Medulla oblongata (tissue), 1 donor: ENCODE measurements around the gene TMEM222.
A peak's percentile ranks its signal among the peaks of the same experiment; 100 is the strongest.
"Not testable (repeated sequence)": the region's sequence is repeated elsewhere in the genome, so short reads cannot be mapped to it uniquely, and the experiment has no call there.

Experiments used
- DNase-seq: peaks from one replicate; pipeline ENCODE4 v3.0.0-alpha.2; 2015; ENCODE audit errors: extremely low spot score

The TMEM222 gene, protein sequence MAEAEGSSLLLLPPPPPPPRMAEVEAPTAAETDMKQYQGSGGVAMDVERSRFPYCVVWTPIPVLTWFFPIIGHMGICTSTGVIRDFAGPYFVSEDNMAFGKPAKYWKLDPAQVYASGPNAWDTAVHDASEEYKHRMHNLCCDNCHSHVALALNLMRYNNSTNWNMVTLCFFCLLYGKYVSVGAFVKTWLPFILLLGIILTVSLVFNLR

DNA sequence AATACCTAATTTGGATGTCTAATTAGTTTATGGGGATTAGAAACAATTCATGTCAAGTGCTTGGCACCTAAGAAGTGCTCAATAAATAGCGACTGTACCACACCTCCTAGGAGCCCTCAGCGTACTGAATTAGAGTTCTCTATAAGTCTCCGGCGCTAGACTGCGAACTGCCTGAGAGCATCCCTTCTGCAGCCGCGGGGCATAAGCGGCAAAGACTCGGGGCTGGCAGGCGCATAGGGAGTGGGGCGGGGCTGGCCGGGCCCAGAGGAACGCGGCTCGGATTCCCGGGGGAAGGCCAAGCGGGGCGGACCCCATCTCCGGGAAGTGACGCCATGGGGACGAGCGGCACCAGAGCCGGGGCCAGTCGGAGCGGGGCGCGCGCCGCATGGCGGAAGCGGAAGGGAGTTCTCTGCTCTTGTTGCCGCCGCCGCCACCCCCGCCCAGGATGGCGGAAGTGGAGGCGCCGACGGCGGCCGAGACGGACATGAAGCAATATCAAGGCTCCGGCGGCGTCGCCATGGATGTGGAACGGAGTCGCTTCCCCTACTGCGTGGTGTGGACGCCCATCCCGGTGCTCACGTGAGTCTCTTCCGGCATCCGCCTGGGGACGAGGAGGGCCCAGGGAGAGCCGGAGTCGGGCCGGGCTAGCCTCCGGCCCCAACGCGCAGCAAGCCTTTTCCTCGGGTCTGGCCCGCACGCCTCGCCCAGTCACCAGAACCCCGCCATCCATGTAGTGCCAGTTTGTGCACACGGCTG is at the start of gene TMEM222:
Gene TMEM222, plus strand, starts transcription at position 351 of the 756 bp plus-strand sequence. Its CDS starts 35 bp downstream, at position 386.
- DNase-seq = peak; percentile 98

DNA sequence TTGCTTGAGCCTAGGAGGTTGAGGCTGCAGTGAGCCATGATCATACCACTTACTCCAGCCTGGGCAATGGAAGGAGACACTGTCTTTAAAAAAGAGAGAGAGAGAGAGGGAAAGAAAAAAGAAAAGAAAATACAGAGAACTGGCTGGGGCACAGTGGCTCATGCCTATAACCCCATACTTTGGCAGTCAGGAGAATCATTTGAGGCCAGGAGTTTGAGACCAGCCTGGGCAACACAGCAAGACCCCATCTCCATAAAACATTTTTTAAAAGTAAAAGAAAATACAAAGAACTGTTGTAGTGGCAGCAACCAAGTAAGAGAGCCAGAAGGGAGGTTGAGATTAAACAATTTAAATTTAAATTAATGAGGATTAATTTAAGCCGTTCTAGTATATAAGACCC is 47.8 kb upstream of the TMEM222 start:
- DNase-seq = no peak

DNA sequence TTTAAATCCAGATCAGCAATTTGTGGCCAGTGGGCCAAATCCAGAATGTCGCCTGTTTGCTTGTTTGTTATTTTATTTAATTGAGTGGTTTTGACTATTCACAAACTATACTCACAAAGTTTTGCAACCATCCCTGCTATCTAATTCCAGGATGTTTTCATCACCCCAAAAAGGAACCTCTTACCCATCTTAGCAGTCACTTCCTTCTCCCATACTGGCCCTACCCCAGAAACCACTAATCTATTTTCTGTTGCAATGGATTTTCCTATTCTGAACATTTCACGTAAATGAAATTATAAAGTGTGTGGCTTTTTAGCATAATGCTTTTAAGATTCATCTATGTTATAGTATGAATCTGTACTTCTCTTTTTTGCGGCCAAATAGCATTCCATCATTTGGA is 46.3 kb upstream of the TMEM222 start:
- DNase-seq = no peak

DNA sequence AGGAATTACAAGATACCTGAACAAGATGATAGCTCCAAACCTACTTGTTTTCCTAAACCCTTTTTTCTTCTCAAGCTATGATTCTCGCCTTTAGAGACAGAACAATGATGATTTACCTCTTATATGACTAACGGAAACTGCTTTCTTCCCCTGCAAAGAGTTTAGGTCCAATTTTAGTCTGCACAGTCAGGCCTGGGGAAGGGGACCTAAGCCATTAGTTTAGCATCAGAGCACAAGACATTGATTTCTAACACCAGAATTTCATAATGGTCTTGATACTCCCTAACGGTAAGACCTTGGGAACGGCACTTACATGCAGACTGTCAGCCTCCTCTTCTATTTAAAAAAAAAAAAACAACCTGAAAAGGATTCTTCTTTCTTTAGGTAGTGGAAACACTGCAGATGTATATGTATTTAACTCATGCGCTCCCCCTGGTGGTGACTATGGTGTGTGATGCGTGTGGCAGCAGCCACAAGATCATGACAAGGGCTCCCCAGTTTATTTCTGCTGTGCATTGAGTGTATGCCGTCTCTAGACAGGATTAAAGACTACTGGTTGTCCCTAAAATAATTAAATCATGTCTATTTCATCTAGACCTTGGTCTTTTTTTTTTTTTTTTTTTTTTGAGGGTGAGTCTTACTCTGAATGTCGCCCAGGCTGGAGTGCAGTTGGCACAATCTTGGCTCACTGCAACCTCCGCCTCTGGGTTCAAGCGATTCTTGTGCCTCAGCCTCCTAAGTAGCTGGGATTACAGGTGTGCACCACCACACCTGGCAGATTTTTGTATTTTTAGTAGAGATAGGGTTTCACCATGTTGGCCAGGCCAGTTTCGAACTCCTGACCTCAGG is 37.3 kb upstream of the TMEM222 start:
- peak; percentile 87 for DNase-seq

DNA sequence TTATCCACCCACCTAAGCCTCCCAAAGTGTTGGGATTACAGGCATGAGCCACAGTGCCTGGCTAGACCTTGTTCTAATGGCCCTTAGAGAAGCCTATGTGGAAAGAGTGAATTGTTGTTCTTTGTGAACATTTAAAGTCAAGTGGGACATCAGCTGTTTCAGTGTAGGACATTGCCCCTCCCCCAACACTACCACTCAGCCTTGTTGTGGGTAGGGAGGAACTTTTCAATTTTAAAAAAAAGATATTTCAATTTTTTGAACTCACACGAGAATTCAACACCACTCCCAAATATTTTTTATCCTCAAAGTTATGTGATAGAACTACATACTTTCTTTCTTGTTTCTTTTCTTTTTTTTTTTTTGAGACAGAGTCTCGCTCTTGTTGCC is 36.7 kb upstream of the TMEM222 start:
- no peak for DNase-seq

DNA sequence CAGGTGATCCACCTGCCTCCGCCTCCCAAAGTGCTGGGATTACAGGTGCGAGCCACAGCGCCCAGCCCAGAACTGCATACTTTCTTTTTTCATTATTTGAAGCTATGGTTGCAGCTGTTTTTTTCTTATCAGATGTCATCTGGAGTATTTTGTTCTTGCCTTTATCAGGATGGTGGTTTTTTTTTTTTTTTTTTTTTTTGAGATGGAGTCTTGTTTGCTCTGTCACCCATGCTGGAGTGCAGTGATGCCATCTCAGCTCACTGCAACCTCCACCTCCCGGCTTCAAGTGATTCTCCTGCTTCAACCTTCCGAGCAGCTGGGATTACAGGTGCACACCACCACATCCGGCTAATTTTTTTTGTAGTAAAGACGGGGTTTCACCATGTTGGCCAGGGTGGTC is 36.1 kb upstream of the TMEM222 start:
- not testable (repeated sequence) for DNase-seq

DNA sequence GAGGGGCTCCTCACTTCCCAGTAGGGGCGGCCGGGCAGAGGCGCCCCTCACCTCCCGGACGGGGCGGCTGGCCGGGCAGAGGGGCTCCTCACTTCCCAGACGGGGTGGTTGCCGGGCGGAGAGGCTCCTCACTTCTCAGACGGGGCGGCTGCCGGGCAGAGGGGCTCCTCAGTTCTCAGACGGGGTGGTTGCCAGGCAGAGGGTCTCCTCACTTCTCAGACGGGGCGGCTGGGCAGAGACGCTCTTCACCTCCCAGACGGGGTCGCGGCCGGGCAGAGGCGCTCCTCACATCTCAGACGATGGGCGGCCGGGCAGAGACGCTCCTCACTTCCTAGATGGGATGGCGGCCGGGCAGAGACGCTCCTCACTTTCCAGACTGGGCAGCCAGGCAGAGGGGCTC is 32.8 kb upstream of the TMEM222 start:
- DNase-seq = not testable (repeated sequence)

DNA sequence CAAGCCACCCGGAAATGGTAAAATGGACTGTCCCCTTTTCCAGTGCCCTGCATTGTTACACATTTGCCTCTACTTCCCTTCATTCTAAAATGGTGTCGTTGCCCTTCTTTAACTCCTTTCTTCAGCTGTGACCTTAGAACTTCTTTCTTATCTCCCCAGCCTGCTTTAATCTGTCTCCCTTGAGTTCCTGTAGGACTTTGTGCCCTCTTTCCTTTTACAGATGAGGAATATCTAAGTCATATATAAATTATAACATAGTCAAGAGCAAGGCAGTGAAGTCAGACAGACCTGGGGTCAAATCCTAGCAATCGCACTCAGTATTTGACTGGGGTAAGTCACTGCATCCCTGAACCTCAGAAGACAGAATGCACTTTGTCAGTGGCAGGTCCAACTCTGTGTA is 31.4 kb upstream of the TMEM222 start:
- no peak for DNase-seq

DNA sequence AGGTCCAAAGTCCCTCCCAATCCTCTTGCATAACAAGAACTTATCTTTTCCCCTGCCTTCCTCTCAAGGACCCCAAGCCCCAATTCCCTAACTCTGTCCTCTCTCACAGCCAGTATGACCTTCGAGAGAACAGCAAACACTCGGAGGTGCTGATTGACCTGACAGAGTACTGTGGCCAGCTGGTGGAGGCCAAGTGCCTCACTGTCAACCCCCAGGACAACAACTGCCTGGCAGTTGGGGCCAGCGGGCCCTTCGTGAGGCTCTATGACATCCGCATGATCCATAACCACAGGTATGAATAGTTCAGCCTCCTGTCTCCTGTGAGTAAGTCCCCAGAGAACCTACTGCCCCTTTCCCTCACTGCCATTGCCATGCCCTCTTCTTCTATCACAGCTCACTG is 29.9 kb upstream of the TMEM222 start:
- DNase-seq = no peak

DNA sequence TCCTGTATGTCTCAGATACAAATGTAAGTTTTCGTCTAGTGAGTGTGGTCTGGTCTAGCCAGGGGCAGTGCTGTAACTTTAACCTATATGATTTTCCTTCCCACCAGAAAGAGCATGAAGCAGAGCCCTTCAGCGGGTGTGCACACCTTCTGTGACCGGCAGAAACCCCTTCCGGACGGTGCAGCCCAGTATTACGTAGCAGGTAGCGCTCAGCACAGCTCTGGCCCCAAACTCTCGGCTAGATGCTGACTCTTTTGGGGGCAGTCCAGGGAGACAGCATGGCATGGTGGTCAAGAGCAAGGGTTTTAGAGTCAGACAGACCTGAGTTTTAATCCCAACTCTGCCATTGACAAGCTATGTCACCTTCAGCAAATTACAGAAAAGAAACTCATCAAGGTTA is 28.0 kb upstream of the TMEM222 start:
- DNase-seq = no peak

DNA sequence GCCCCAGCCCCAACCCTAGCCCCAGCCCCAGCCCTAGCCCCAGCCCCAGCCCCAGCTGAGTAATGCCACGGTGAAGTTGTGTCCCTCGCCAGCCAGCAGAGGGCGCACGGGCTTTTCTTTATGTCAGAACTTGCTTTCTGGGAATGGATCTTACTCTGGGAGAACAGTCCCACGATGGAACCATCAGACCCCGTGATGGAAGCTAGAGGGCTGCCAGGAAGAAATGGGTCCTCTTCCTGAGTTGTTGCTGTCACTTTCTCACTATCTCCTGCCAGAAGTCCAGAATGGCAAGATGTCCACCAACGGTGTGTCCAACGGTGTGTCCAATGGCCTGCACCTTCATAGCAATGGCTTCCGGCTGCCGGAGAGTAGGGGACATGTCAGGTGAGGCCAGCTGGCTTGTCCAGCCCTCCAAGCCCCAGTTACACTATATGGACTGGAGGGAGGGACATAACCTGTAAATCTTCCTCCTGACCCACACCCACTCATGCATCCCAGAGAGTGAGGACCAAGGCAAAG is 25.1 kb upstream of the TMEM222 start:
- DNase-seq = peak; percentile 74

DNA sequence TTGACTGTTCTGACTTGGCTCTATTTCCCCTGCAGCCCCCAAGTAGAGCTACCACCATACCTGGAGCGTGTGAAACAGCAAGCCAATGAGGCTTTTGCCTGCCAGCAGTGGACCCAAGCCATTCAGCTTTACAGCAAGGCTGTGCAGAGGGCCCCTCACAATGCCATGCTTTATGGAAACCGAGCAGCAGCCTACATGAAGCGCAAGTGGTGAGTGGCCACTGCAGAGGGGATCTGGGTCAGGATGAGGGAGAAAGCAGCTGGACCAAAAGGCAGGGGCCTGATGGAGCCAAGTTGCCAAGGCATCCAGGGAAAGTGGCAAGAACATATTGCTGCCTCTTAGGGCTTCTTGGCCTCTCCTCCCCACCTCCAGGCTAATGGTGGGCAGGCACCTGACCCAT is 24.1 kb upstream of the TMEM222 start:
- DNase-seq = peak; percentile 24

DNA sequence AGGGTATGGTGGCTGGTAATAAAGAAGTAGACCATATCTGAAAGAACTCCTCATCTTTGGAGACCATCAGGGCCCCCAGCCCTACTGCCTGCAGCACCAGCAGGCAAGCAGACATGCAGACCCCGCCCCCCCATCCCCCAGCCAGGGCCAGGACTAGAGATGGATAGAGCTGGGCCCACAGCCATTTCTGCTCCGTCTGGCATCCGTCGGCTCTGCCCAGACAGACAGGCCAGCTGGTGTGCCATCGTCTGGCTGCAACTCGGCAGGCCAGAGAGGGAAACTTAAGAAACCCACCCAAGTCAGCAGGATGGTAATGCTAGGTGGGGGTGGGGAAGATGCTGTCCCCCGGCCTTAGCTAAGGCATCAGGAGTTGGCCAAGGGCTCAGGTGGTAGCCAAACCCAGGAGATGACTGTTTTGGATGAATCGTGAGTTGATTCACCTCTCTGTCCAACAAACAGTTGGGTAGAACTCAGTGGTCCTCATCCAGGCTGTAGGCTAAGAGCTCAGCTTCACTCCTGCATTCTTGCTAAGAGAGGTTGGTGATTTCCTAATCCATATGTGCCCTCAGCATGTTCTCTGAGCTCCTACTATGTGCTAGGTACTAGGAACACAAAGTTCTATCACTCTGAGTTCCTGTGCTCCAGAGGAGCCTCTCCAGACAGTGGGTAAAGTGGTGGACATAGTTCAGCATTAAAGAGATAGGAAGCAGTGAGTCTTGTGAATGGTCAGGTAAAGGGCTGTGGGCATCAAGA is 23.2 kb upstream of the TMEM222 start:
- no peak for DNase-seq

DNA sequence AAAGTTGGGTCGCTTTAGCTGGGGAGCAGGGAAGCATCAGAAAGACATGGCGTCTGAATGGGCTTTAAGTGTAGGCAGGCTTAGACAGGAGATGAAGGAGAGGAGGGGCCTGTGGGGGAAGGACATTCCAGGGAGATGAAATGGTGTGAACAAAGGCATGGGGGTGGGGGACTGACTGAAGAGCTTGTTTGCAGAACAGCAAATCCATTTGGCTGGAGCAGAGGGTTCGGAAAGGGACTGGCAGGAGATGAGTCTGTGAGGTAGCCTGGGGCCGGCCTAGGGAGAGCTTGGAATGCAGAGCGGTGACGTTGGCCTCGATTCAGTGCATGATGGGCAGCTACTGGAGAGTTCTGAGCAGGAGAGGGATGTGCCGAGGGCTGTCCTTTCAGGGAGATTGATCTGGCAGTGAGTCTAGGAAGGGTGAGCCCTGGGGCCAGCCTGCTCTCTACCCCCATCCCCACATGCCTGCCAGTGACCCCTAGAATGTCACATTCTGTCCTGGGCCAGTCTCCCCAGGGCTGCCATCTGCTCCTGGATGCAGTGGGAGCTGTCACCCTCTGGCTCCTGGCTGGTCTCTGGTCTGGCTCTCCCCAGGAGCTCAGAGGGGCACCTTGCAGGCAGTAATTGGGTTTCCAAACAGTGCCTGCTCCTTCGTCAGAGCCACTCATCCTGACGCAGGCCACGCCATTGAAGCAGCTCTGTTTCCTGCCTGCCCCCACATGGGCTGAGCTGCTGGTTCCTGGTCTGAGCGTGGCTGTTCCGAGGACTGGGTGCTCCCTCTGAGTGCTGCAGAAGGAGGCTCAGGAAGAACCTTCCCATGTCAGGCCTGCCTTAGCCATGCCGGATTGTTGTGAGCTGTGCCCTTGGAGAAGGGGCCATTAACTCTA is 22.3 kb upstream of the TMEM222 start:
- peak; percentile 75 for DNase-seq

DNA sequence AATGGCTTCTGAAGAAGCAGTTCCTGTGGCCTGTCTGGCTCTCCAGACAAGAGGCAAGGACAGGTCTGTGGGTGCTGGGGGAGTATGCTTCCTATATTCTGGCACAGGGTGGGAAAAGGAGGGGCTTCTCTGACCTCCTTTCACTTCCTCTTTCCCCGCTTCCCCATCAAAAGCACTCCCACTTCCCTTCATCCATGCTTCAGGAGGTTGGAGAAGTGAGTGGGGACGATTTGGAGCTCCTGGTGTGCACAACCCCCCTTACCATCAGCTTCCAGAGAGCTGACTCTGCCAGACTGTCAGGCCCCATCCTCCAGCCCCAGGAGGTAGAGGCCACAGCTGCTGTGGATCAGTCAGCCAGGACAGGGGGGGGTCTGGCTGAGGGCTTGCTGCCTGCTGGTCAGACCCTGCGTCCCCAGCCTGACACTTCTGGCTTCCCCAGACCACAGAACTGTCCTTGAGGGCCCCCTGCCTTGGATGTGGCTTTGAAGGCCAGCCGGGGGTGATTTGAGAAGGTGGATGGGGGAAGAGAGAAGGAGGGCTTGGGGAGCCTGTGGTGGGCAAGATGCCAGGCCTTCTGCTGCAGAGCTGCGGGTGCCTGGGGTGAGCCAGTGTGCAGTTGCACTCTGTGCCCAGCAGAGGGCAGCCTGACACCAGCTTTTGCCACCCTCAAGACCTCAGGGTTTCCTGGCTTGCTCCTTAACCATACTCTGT is 21.5 kb upstream of the TMEM222 start:
- peak; percentile 95 for DNase-seq

DNA sequence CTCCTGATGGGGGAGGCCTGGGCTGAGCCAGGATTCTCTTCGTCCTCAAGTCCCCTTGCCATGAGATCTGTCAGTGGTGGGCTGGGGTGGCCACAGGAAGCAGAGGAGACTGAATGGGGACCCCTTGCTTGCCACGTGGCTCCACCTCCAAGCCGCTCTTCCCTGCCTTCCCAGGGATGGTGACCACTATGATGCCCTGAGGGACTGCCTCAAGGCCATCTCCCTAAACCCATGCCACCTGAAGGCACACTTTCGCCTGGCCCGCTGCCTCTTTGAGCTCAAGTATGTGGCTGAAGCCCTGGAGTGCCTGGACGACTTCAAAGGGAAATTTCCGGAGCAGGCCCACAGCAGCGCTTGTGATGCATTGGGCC is 20.9 kb upstream of the TMEM222 start:
- no peak for DNase-seq

DNA sequence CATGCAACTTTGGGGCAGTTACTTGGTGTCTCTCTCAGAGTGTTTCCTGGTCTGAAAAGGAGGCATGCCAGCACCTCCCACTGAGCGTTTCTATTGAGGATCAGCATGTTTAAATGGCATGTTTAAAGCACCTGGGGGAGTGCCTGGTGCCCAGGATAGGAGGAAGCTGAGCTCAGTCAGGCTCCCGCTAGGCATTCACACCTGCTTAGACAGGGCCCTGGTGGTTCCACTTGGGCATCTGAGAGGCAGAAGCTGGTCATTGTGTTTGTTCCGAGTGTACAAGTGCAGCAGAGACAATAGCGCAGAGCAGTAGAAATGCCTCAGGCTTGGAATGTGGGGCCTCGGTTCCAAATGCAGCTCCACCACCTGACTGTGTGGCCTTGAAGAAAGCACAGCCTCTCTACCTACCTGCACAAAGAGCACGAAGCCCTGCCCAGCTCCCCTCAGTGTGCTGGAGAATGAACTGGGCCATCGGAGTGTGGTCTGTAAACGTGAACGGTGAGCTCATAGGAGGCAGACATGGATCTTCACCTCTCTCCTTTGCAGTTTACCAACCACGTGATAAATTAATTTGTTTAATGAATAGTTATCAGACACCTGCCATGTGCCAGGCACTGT is 20.3 kb upstream of the TMEM222 start:
- no peak for DNase-seq

DNA sequence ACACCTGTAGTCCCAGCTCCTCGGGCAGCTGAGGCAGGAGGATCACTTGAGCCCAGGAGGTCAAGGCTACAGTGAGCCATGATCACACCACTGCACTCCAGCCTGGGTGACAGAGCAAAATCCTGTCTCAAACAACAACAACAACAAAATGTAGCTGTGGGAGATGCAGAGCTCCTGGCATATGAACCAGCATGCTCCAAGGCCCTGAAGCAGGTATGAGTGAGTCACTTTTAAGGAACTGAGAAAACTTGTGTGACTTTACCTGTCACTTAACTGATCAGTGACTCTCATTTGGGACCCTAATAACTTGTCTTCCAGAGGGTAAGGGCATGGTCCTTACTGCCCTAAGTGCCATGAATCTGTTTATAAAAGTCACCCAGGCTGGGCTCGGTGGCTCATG is 19.4 kb upstream of the TMEM222 start:
- DNase-seq = no peak

DNA sequence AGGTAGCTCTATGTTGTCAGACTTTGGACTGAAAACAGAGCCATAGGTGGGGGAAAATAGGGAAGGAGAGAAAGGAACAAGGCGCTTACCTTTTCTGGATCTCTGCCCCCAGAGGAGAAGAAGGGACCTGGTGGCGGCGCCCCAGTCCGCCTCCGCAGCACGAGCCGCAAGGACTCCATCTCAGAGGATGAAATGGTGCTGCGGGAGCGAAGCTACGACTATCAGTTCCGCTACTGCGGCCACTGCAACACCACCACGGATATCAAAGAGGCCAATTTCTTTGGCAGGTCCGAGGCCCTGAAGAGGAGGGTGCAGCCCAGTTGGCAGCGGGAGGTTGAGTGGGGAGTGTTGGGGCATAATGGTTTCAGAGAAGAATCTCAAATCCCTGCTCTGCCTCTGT is 18.5 kb upstream of the TMEM222 start:
- DNase-seq = no peak

DNA sequence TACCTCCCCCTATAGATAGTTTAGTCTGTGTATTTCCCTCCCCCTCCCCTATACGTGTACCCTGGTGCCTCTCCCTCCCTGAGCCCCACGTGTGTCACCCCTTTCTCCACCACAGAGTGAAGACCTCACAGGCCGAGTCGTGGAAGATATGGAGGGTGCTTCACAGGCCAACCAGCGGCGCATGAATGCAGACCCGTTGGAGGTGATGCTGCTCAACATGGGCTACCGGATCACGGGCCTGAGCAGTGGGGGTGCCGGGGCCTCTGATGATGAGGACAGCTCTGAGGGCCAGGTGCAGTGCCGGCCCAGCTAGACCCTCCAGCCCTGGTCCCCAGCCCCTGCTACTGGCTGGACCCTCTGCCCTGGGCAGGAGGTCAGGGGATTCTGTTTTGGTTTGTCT is 15.9 kb upstream of the TMEM222 start:
- no peak for DNase-seq
